SK-N-SH (cell line): Measurements from ENCODE around the gene ASCL2. TPM values are rescaled to one million over a fixed set of nuclear protein-coding genes. Genes with fewer than 3 reads are reported as not detected.
A peak's percentile ranks its signal among the peaks of the same experiment; 100 is the strongest.

Experiments
- CTCF ChIA-PET: fragments of 300-600, 350-600 bp; formaldehyde crosslinking; extraction: SDS; loops from one replicate; lab custom pipeline; 2021; lab: Yijun Ruan, JAX
- POLR2A ChIA-PET: fragments of 350-600 bp; sonication (Branson Sonifier 250); formaldehyde crosslinking; extraction: SDS; loops from one replicate; lab custom pipeline; 2020; ENCODE audit warnings: antibody characterized with exemption, inconsistent platforms; lab: Yijun Ruan, JAX
- DNase-seq: peaks from one replicate; pipeline ENCODE4 v3.0.0; 2012
- H2AFZ ChIP-seq: fragments of 200-600 bp; sonication (generic); 2 replicates; pipeline ENCODE4 v1.8.1; 2016; ENCODE audit warnings: antibody characterized with exemption, mild to moderate bottlenecking, low read depth
- H3F3A ChIP-seq: fragments of 200-600 bp; sonication (generic); replicated peaks from 2 replicates; pipeline ENCODE3; 2016; ENCODE audit warnings: antibody characterized with exemption, mild to moderate bottlenecking; ENCODE audit not compliant: insufficient read depth
- H3K27ac ChIP-seq, 2 experiments: fragments of 200-500 bp in 1 of 2; fragments of 200-600 bp in 1 of 2; sonication (Bioruptor generic) in 1 of 2; sonication (generic), shearing (Covaris generic) in 1 of 2; 2 replicates each; pipeline versions ENCODE4 v1.5.1 to v1.6.1; 2014 to 2016; ENCODE audit warnings: low read depth in 2 of 2, inconsistent platforms in 1 of 2, low read length in 1 of 2, mild to moderate bottlenecking in 1 of 2, mixed read lengths in 1 of 2
- H3K27me3 ChIP-seq: fragments of 200-600 bp; sonication (generic), shearing (Covaris generic); 2 replicates; pipeline ENCODE4 v1.6.1; 2016; ENCODE audit warnings: mixed run types; ENCODE audit not compliant: insufficient read depth
- H3K36me3 ChIP-seq, 2 experiments: fragments of 200-500 bp in 1 of 2; fragments of 200-600 bp in 1 of 2; sonication (Bioruptor generic) in 1 of 2; sonication (generic) in 1 of 2; replicated peaks in 1 of 2; 2 replicates each; pipeline versions ENCODE3 to v1.5.1; 2014 to 2016; ENCODE audit warnings: low read length in 1 of 2, mild to moderate bottlenecking in 1 of 2; ENCODE audit not compliant: insufficient read depth in 2 of 2, control insufficient read depth in 1 of 2
- H3K4me1 ChIP-seq, 2 experiments: fragments of 200-500 bp in 1 of 2; fragments of 200-600 bp in 1 of 2; sonication (Bioruptor generic) in 1 of 2; sonication (generic), shearing (Covaris generic) in 1 of 2; 2 replicates each; pipeline versions ENCODE4 v1.5.1 to v1.6.1; 2014 to 2016; ENCODE audit warnings: low read depth in 1 of 2, low read length in 1 of 2, mixed run types in 1 of 2; ENCODE audit not compliant: insufficient read depth in 2 of 2, control insufficient read depth in 1 of 2
- H3K4me2 ChIP-seq: fragments of 200-600 bp; sonication (generic), shearing (Covaris generic); 2 replicates; pipeline ENCODE4 v1.6.1; 2017; ENCODE audit warnings: mixed run types
- H3K4me3 ChIP-seq, 2 experiments: fragments of 200-500 bp in 1 of 2; fragments of 200-600 bp in 1 of 2; sonication (Bioruptor generic) in 1 of 2; sonication (generic), shearing (Covaris generic) in 1 of 2; 2 replicates each; pipeline versions ENCODE4 v1.5.1 to v1.8.1; 2014 to 2016; ENCODE audit warnings: low read depth in 2 of 2, inconsistent platforms in 1 of 2, low read length in 1 of 2, mild to moderate bottlenecking in 1 of 2, mixed read lengths in 1 of 2, moderate library complexity in 1 of 2
- H3K79me2 ChIP-seq: fragments of 200-600 bp; sonication (generic); 2 replicates; pipeline ENCODE4 v1.8.1; 2017; ENCODE audit warnings: mild to moderate bottlenecking; ENCODE audit not compliant: insufficient read depth
- H3K9ac ChIP-seq: fragments of 200-600 bp; sonication (generic); 2 replicates; pipeline ENCODE4 v1.6.1; 2017; ENCODE audit warnings: mixed run types
- H3K9me2 ChIP-seq: fragments of 200-600 bp; sonication (generic); 2 replicates; pipeline ENCODE4 v1.6.1; 2017; ENCODE audit warnings: mixed run types
- H3K9me3 ChIP-seq: fragments of 200-600 bp; sonication (generic); 2 replicates; pipeline ENCODE4 v1.6.1; 2017; ENCODE audit warnings: mixed run types, mild to moderate bottlenecking, moderate library complexity
- H4K20me1 ChIP-seq: fragments of 200-600 bp; sonication (generic); 2 replicates; pipeline ENCODE4 v1.6.1; 2017; ENCODE audit warnings: mild to moderate bottlenecking, mixed run types; ENCODE audit not compliant: insufficient read depth
- CHD2 ChIP-seq: fragments of 150-350 bp; IDR thresholded peaks from 2 replicates; pipeline ENCODE4 v1.6.1; 2018; ENCODE audit warnings: low read length; ENCODE audit not compliant: partially characterized antibody
- CTCF ChIP-seq: fragments of 200-600 bp; sonication (generic); IDR thresholded peaks from 2 replicates; pipeline ENCODE4 v1.6.1; 2017; ENCODE audit warnings: antibody characterized with exemption, mild to moderate bottlenecking, moderate library complexity
- EP300 ChIP-seq, 2 experiments: IDR thresholded peaks; 2 replicates each; pipeline versions ENCODE4 v1.4.0 to v1.6.1; 2012; ENCODE audit warnings: borderline replicate concordance in 1 of 2, low read depth in 1 of 2, low read length in 1 of 2
- EZH2phosphoT487 ChIP-seq: fragments of 200-600 bp; sonication (generic); IDR thresholded peaks from 2 replicates; pipeline ENCODE4 v1.6.1; 2017; ENCODE audit warnings: low read depth, mixed run types, mild to moderate bottlenecking, antibody characterized with exemption, moderate library complexity, borderline replicate concordance
- GABPA ChIP-seq: IDR thresholded peaks from 2 replicates; pipeline ENCODE4 v1.4.0; 2012; ENCODE audit warnings: low read depth, mild to moderate bottlenecking
- GATA2 ChIP-seq: sonication (generic); formaldehyde crosslinking; IDR thresholded peaks from 2 replicates; pipeline ENCODE4 v1.5.0; 2020; ENCODE audit warnings: mild to moderate bottlenecking, missing genetic modification reagents
- JUND ChIP-seq: IDR thresholded peaks from 2 replicates; pipeline ENCODE4 v1.4.0; 2012
- MEF2A ChIP-seq: IDR thresholded peaks from 2 replicates; pipeline ENCODE4 v1.4.0; 2012; ENCODE audit warnings: low read depth, borderline replicate concordance
- NFIC ChIP-seq: IDR thresholded peaks from 2 replicates; pipeline ENCODE4 v1.4.0; 2012; ENCODE audit warnings: borderline replicate concordance
- NRF1 ChIP-seq: IDR thresholded peaks from 2 replicates; pipeline ENCODE4 v1.6.1; 2012; ENCODE audit warnings: low read depth, mild to moderate bottlenecking, low read length
- RCOR1 ChIP-seq: fragments of 150-350 bp; IDR thresholded peaks from 2 replicates; pipeline ENCODE4 v1.6.1; 2017; ENCODE audit warnings: antibody characterized with exemption, low read length
- SIN3A ChIP-seq: IDR thresholded peaks from 2 replicates; pipeline ENCODE4 v1.6.1; 2012; ENCODE audit warnings: low read depth, mild to moderate bottlenecking, low read length, moderate library complexity, borderline replicate concordance
- YY1 ChIP-seq: IDR thresholded peaks from 2 replicates; pipeline ENCODE4 v1.4.0; 2012; ENCODE audit warnings: low read depth, mild to moderate bottlenecking
- WGBS: methylation state at CpG from one replicate; pipeline ENCODE4 v1.1.6; 2017; ENCODE audit warnings: low lambda C conversion rate; 5-methylcytosine and 5-hydroxymethylcytosine counted together
- polyA plus RNA-seq, 3 experiments: library from polyadenylated mRNA; depleted of rRNA; stranded (reverse); fragments of >200 nt; gene quantifications; 2 replicates each; pipeline ENCODE4 v1.2.3, GENCODE V29; 2012
- TF ChIP-seq, protein P1 (sequence below): IDR thresholded peaks from 2 replicates; pipeline ENCODE4 v1.4.0; 2012; ENCODE audit warnings: low read depth
- TF ChIP-seq, protein P2 (sequence below): IDR thresholded peaks from 2 replicates; pipeline ENCODE4; 2012

ASCL2 gene
- polyA plus RNA-seq, 1 of the 3 experiments (the other 2 are of a cell fraction) = not detected

GRCh38 chr11:2268729-2269600, 1.4 kb downstream of the ASCL2 start:
- H4K20me1 ChIP-seq = no peaks in the 10 kb centered on the region
- peaks cover 22% of the 10 kb centered on the region for H3K27me3 ChIP-seq
- H3K4me1 ChIP-seq = no peaks in the 10 kb centered on the region
- H3K4me3 ChIP-seq = no peak overlapping the region
- ChIA-PET POLR2A (no interaction called here), CTCF (interaction anchor here (0.7 to 2.2 kb wide), 5 partner anchors 21 to 151 kb away, joined by 3 to 8 read pairs (median 4); partner anchors contain the start of genes C11orf21 and TSPAN32)
- DNase-seq = peak; percentile 64
- no peaks in the 10 kb centered on the region for H3K79me2 ChIP-seq
- H3K9me3 ChIP-seq = no peaks in the 10 kb centered on the region
- 4% methylated on average over 8 of the region's 89 CpGs for WGBS
- H2AFZ ChIP-seq = no peak overlapping the region
- no peak overlapping the region for H3K27ac ChIP-seq
- no peak overlapping the region for H3K9ac ChIP-seq
- no peaks in the 10 kb centered on the region for H3K9me2 ChIP-seq
- no peaks in the 10 kb centered on the region for H3K36me3 ChIP-seq
- no peaks in the 10 kb centered on the region for H3F3A ChIP-seq
- no peak overlapping the region for H3K4me2 ChIP-seq
- TF ChIP-seq GATA2 = no peak
- TF ChIP-seq, protein P1, sequence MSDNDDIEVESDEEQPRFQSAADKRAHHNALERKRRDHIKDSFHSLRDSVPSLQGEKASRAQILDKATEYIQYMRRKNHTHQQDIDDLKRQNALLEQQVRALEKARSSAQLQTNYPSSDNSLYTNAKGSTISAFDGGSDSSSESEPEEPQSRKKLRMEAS = no peak
- TF ChIP-seq NRF1 = no peak
- TF ChIP-seq SIN3A = no peak
- TF ChIP-seq EP300 (IDR thresholded peaks at IDR 0.05; ENCODE audit: borderline replicate concordance in 1 of 2, low read depth in 1 of 2, low read length in 1 of 2) = no peak
- TF ChIP-seq JUND = no peak
- TF ChIP-seq MEF2A = no peak
- TF ChIP-seq CHD2 = no peak
- no peak for TF ChIP-seq CTCF
- TF ChIP-seq, protein P2, sequence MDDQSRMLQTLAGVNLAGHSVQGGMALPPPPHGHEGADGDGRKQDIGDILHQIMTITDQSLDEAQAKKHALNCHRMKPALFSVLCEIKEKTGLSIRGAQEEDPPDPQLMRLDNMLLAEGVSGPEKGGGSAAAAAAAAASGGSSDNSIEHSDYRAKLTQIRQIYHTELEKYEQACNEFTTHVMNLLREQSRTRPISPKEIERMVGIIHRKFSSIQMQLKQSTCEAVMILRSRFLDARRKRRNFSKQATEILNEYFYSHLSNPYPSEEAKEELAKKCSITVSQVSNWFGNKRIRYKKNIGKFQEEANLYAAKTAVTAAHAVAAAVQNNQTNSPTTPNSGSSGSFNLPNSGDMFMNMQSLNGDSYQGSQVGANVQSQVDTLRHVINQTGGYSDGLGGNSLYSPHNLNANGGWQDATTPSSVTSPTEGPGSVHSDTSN = no peak
- TF ChIP-seq GABPA = no peak
- no peak for TF ChIP-seq NFIC
- no peak for TF ChIP-seq YY1
- TF ChIP-seq EZH2phosphoT487 = no peak
- TF ChIP-seq RCOR1 = no peak
